Neural cell (in vitro differentiated cells): Measurements from ENCODE around the gene KCNK15.

Source experiments
- CTCF ChIP-seq: fragments of 450-650 bp; IDR thresholded peaks from 2 replicates; pipeline ENCODE4 v1.5.1; 2014; ENCODE audit warnings: antibody characterized with exemption, mild to moderate bottlenecking, moderate library complexity; ENCODE audit not compliant: poor library complexity, severe bottlenecking
- EZH2 ChIP-seq: fragments of 200-600, 300-800 bp; shearing (Covaris generic), sonication (generic); IDR thresholded peaks from 2 replicates; pipeline ENCODE4 v1.6.1; 2014; ENCODE audit warnings: antibody characterized with exemption, low read length, borderline replicate concordance, mild to moderate bottlenecking; ENCODE audit not compliant: insufficient read depth, poor library complexity, severe bottlenecking
- MXI1 ChIP-seq: fragments of 450-650 bp; conservative IDR thresholded peaks from 2 replicates; pipeline ENCODE4 v1.6.1; 2014; ENCODE audit warnings: antibody characterized with exemption, mild to moderate bottlenecking; ENCODE audit not compliant: poor library complexity, severe bottlenecking
- POLR2AphosphoS5 ChIP-seq: IDR thresholded peaks from 2 replicates; pipeline ENCODE4 v1.6.1; 2012
- RAD21 ChIP-seq: fragments of 450-650 bp; conservative IDR thresholded peaks from 2 replicates; pipeline ENCODE4 v1.6.1; 2014; ENCODE audit warnings: antibody characterized with exemption, mild to moderate bottlenecking, moderate library complexity
- TF ChIP-seq, protein P1 (sequence below): IDR thresholded peaks from 2 replicates; pipeline ENCODE4 v1.6.1; 2012; ENCODE audit warnings: borderline replicate concordance

- TF ChIP-seq MXI1 (no peak), CTCF (no peak), POLR2AphosphoS5 (no peak), EZH2 (no peak), RAD21 (no peak)
- TF ChIP-seq, protein P1, sequence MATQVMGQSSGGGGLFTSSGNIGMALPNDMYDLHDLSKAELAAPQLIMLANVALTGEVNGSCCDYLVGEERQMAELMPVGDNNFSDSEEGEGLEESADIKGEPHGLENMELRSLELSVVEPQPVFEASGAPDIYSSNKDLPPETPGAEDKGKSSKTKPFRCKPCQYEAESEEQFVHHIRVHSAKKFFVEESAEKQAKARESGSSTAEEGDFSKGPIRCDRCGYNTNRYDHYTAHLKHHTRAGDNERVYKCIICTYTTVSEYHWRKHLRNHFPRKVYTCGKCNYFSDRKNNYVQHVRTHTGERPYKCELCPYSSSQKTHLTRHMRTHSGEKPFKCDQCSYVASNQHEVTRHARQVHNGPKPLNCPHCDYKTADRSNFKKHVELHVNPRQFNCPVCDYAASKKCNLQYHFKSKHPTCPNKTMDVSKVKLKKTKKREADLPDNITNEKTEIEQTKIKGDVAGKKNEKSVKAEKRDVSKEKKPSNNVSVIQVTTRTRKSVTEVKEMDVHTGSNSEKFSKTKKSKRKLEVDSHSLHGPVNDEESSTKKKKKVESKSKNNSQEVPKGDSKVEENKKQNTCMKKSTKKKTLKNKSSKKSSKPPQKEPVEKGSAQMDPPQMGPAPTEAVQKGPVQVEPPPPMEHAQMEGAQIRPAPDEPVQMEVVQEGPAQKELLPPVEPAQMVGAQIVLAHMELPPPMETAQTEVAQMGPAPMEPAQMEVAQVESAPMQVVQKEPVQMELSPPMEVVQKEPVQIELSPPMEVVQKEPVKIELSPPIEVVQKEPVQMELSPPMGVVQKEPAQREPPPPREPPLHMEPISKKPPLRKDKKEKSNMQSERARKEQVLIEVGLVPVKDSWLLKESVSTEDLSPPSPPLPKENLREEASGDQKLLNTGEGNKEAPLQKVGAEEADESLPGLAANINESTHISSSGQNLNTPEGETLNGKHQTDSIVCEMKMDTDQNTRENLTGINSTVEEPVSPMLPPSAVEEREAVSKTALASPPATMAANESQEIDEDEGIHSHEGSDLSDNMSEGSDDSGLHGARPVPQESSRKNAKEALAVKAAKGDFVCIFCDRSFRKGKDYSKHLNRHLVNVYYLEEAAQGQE: no peak
These were observed 8.9 kb downstream of the KCNK15 start for GRCh38 chr20:44754554-44754953.
